HEK293T (cell line): ENCODE data around the gene ASCL5.

Experiments
- CTCF ChIA-PET: fragments of 350-600 bp; formaldehyde crosslinking; extraction: SDS; loops from one replicate; lab custom pipeline; 2021; ENCODE audit warnings: antibody characterized with exemption, inconsistent platforms; lab: Yijun Ruan, JAX
- POLR2A ChIA-PET: fragments of 350-600 bp; formaldehyde crosslinking; extraction: SDS; loops from one replicate; lab custom pipeline; 2020; ENCODE audit warnings: antibody characterized with exemption, inconsistent platforms; lab: Yijun Ruan, JAX
- DNase-seq: peaks from one replicate; pipeline ENCODE4 v3.0.0; 2012; ENCODE audit warnings: mixed read lengths; ENCODE audit errors: extremely low spot score
- ARNT ChIP-seq: fragments of 450-650 bp; IDR thresholded peaks from 2 replicates; pipeline ENCODE4 v1.6.1; 2017; ENCODE audit warnings: mild to moderate bottlenecking
- BHLHE40 ChIP-seq: fragments of 450-650 bp; IDR thresholded peaks from 2 replicates; pipeline ENCODE4 v1.6.1; 2016; ENCODE audit warnings: mild to moderate bottlenecking, moderate library complexity, borderline replicate concordance
- CTBP1 ChIP-seq: fragments of 450-650 bp; IDR thresholded peaks from 2 replicates; pipeline ENCODE4 v1.6.1; 2016; ENCODE audit warnings: borderline replicate concordance
- ELF4 ChIP-seq: fragments of 450-650 bp; IDR thresholded peaks from 2 replicates; pipeline ENCODE4 v1.6.1; 2017; ENCODE audit warnings: antibody characterized with exemption
- FOXA1 ChIP-seq: fragments of 450-650 bp; IDR thresholded peaks from 2 replicates; pipeline ENCODE4 v1.6.1; 2016; ENCODE audit warnings: mild to moderate bottlenecking
- FOXK2 ChIP-seq: fragments of 450-650 bp; IDR thresholded peaks from 2 replicates; pipeline ENCODE4 v1.6.1; 2016; ENCODE audit warnings: mild to moderate bottlenecking
- FOXM1 ChIP-seq: fragments of 450-650 bp; IDR thresholded peaks from 2 replicates; pipeline ENCODE4 v1.6.1; 2017; ENCODE audit warnings: mild to moderate bottlenecking, borderline replicate concordance
- HDGF ChIP-seq: fragments of 450-650 bp; IDR thresholded peaks from 2 replicates; pipeline ENCODE4 v1.6.1; 2017; ENCODE audit warnings: antibody characterized with exemption, borderline replicate concordance
- L3MBTL2 ChIP-seq: fragments of 450-650 bp; conservative IDR thresholded peaks from 2 replicates; pipeline ENCODE4 v1.6.1; 2016; ENCODE audit warnings: mild to moderate bottlenecking
- LEF1 ChIP-seq: fragments of 450-650 bp; IDR thresholded peaks from 2 replicates; pipeline ENCODE4 v1.6.1; 2017; ENCODE audit warnings: mild to moderate bottlenecking, borderline replicate concordance
- NFRKB ChIP-seq: fragments of 450-650 bp; IDR thresholded peaks from 2 replicates; pipeline ENCODE4 v1.6.1; 2016; ENCODE audit warnings: mild to moderate bottlenecking, moderate library complexity
- SP1 ChIP-seq: fragments of 450-650 bp; IDR thresholded peaks from 2 replicates; pipeline ENCODE4 v1.6.1; 2017
- SUZ12 ChIP-seq: fragments of 450-650 bp; IDR thresholded peaks from 2 replicates; pipeline ENCODE4 v1.6.1; 2016; ENCODE audit warnings: mild to moderate bottlenecking
- TARDBP ChIP-seq: fragments of 450-650 bp; IDR thresholded peaks from 2 replicates; pipeline ENCODE4 v1.6.1; 2016
- ZNF384 ChIP-seq: fragments of 450-650 bp; IDR thresholded peaks from 2 replicates; pipeline ENCODE4 v1.6.1; 2016
- TF ChIP-seq, protein P1 (sequence below): fragments of 450-650 bp; IDR thresholded peaks from 2 replicates; pipeline ENCODE4 v1.6.1; 2016

ASCL5 gene

GRCh38 chr1:201096977-201097856, 29.8 kb downstream of the ASCL5 start:
- POLR2A ChIA-PET: no interaction called here
- TF ChIP-seq FOXA1 (no peak), L3MBTL2 (no peak)
- no peak for DNase-seq
- CTCF ChIA-PET: interaction anchor here (1.4 to 1.7 kb wide), 2 partner anchors 11 kb away, joined by 4 to 8 read pairs; no protein-coding TSS in a partner anchor

- POLR2A ChIA-PET: no interaction called here
- no peak for DNase-seq
- TF ChIP-seq, protein P1, sequence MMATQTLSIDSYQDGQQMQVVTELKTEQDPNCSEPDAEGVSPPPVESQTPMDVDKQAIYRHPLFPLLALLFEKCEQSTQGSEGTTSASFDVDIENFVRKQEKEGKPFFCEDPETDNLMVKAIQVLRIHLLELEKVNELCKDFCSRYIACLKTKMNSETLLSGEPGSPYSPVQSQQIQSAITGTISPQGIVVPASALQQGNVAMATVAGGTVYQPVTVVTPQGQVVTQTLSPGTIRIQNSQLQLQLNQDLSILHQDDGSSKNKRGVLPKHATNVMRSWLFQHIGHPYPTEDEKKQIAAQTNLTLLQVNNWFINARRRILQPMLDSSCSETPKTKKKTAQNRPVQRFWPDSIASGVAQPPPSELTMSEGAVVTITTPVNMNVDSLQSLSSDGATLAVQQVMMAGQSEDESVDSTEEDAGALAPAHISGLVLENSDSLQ: no peak
- TF ChIP-seq FOXK2 (no peak), HDGF (no peak), NFRKB (no peak)
- CTCF ChIA-PET: interaction anchor here (0.9 to 1.4 kb wide), 2 partner anchors 10 to 124 kb away, joined by 3 to 4 read pairs; no protein-coding TSS in a partner anchor
These were observed 30.9 kb downstream of the ASCL5 start for GRCh38 chr1:201096041-201096461.

DNA sequence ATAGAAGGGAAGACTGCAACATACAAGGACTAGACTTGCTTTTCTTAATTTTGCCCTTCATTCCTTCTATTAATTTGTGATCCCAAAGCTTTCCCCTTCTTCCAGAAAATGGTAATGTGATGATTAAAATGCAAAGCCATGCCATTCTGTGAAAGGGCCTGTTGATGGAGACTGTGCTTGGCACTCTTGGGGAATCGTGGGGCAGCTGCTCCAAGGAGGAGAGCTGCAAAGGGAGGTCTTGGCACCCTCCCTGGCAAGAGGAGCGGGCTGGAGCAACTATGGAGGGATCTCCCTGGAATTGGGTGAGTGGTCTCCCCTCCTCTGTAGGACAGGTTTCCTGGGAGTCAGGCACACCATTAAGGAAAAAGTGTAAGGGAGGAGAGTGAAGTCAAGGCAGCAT, 31.4 kb downstream of the ASCL5 start:
- TF ChIP-seq ELF4: no peak
- no peak for TF ChIP-seq ARNT
- TF ChIP-seq TARDBP: no peak
- TF ChIP-seq FOXM1: no peak
- TF ChIP-seq CTBP1: no peak
- no peak for TF ChIP-seq LEF1
- no peak for TF ChIP-seq SP1
- TF ChIP-seq FOXA1: no peak
- no peak for TF ChIP-seq FOXK2
- TF ChIP-seq HDGF: no peak
- no peak for TF ChIP-seq SUZ12
- TF ChIP-seq NFRKB: no peak
- TF ChIP-seq, protein P1: no peak
- no peak for TF ChIP-seq L3MBTL2
- no peak for TF ChIP-seq BHLHE40
- DNase-seq: no peak
- POLR2A ChIA-PET: no interaction called here
- CTCF ChIA-PET: interaction anchor here (0.9 to 1.4 kb wide), 2 partner anchors 9 to 124 kb away, joined by 3 to 4 read pairs; no protein-coding TSS in a partner anchor

DNA sequence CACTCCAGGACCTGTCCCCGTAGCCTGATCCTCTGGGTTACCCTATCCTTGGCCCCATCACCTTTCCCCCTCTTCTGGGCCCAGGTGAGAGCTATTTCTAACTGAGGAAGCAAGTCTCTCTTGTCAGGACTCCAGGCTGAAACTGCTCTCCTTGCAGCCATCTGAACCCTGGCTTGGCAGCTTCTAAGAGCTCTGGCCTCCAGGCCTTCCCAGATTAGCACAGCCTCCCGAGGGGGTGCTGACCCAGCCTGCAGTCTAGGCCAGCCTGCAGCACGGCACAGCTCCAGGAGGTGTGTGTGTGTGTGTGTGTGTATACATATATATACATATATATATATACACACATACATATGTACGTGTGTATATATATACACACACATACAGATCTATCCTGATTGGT, 32.2 kb downstream of the ASCL5 start:
- ChIA-PET POLR2A (no interaction called here), CTCF (interaction anchor here (0.6 kb wide), 1 partner anchor 52 kb away, joined by 3 read pairs; no protein-coding TSS in a partner anchor)
- TF ChIP-seq BHLHE40: no peak
- no peak for TF ChIP-seq TARDBP
- TF ChIP-seq CTBP1: no peak
- TF ChIP-seq HDGF: no peak
- DNase-seq: no peak

DNA sequence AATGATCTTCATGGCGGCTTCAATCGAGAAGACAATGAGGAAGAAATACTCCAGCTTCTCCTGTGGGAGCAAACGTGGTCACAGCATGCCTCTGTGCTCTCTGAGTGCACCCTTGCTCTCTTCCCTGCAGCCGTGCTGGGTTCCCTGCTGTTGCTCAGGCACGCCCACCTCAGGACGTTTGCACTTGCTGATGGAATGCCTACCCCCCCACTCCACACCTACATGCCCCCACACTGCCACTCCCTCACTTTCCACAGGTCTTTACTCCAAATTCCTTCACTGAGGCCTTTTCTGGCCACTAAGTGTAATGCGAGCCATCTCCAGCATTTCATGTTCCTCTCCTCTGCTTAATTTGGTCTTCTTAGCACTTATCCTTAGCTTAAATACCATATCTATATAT, 33.0 kb downstream of the ASCL5 start:
- TF ChIP-seq LEF1: no peak
- no peak for TF ChIP-seq FOXA1
- no peak for TF ChIP-seq NFRKB
- no peak for TF ChIP-seq L3MBTL2
- no peak for TF ChIP-seq ARNT
- no peak for TF ChIP-seq TARDBP
- no peak for TF ChIP-seq CTBP1
- TF ChIP-seq ZNF384: no peak
- TF ChIP-seq ELF4: no peak
- TF ChIP-seq HDGF: no peak
- TF ChIP-seq FOXK2: no peak
- TF ChIP-seq SUZ12: no peak
- TF ChIP-seq SP1: no peak
- TF ChIP-seq, protein P1: no peak
- no peak for TF ChIP-seq FOXM1
- TF ChIP-seq BHLHE40: no peak
- DNase-seq: no peak
- POLR2A ChIA-PET: no interaction called here
- CTCF ChIA-PET: interaction anchor here (0.6 kb wide), 1 partner anchor 51 kb away, joined by 3 read pairs; no protein-coding TSS in a partner anchor

- CTCF ChIA-PET: no interaction called here
- POLR2A ChIA-PET: no interaction called here
- DNase-seq: no peak
- no peak for TF ChIP-seq ZNF384
These were observed 33.4 kb downstream of the ASCL5 start for GRCh38 chr1:201093561-201093960.

- TF ChIP-seq HDGF (no peak), NFRKB (no peak), FOXM1 (no peak), BHLHE40 (no peak), SUZ12 (no peak), L3MBTL2 (no peak), LEF1 (no peak)
- ChIA-PET CTCF (no interaction called here), POLR2A (no interaction called here)
- DNase-seq: no peak
These were observed 34.2 kb downstream of the ASCL5 start for GRCh38 chr1:201092738-201093137.
